SW480 (cell line): ENCODE results near the gene APLP2.
"Not testable (repeated sequence)": the region's sequence is repeated elsewhere in the genome, so short reads cannot be mapped to it uniquely, and the experiment has no call there.

ENCODE experiments used
- DNase-seq: peaks from one replicate; pipeline ENCODE4 v3.0.0-alpha.2; 2016; ENCODE audit warnings: low spot score

Gene APLP2

GRCh38 chr11:130172001-130172400 is 102.3 kb downstream of the APLP2 start:
- not testable (repeated sequence) for DNase-seq

- no peak for DNase-seq
These were observed 104.9 kb downstream of the APLP2 start for GRCh38 chr11:130174642-130175041.

GRCh38 chr11:130175898-130176297 is 106.2 kb downstream of the APLP2 start:
- DNase-seq, result no peak

GRCh38 chr11:130177782-130178181 is 108.1 kb downstream of the APLP2 start:
- DNase-seq, result peak; percentile 46

- no peak for DNase-seq
These were observed 109.0 kb downstream of the APLP2 start for GRCh38 chr11:130178441-130179339.

GRCh38 chr11:130179396-130180306 is 110.0 kb downstream of the APLP2 start:
- DNase-seq, result peak; percentile 46

- DNase-seq, result no peak
These were observed 110.8 kb downstream of the APLP2 start for GRCh38 chr11:130180491-130180890.

- DNase-seq, result no peak
These were observed 111.2 kb downstream of the APLP2 start for GRCh38 chr11:130180896-130181294.

- DNase-seq, result peak; percentile 93
These were observed 111.9 kb downstream of the APLP2 start for GRCh38 chr11:130181295-130182272.

GRCh38 chr11:130183878-130184610 is 114.3 kb downstream of the APLP2 start:
- DNase-seq, result no peak

- DNase-seq, result no peak
These were observed 117.4 kb downstream of the APLP2 start for GRCh38 chr11:130187096-130187495.

- no peak for DNase-seq
These were observed 118.4 kb downstream of the APLP2 start for GRCh38 chr11:130188047-130188446.

GRCh38 chr11:130188585-130189347 is 119.1 kb downstream of the APLP2 start:
- no peak for DNase-seq

- DNase-seq, result no peak
These were observed 120.0 kb downstream of the APLP2 start for GRCh38 chr11:130189492-130190210.

GRCh38 chr11:130190371-130190881 is 120.7 kb downstream of the APLP2 start:
- no peak for DNase-seq

- no peak for DNase-seq
These were observed 122.2 kb downstream of the APLP2 start for GRCh38 chr11:130191896-130192295.

GRCh38 chr11:130192845-130193267 is 123.2 kb downstream of the APLP2 start:
- no peak for DNase-seq

GRCh38 chr11:130193551-130193950 is 123.9 kb downstream of the APLP2 start:
- not testable (repeated sequence) for DNase-seq
